ENCODE data around the gene STAB1.

- no peak for TF ChIP-seq CTCF (IDR thresholded peaks at IDR 0.05)
- TF ChIP-seq POLR2A (IDR thresholded peaks at IDR 0.05; ENCODE audit: low read length) = no peak
- TF ChIP-seq BHLHE40 (IDR thresholded peaks at IDR 0.05; ENCODE audit: low read depth, low read length) = no peak
These were observed 22.7 kb upstream of the STAB1 start for GRCh38 chr3:52472239-52473000.
